Keratinocyte (primary cell): ENCODE measurements around the gene TKT. TPM values are rescaled to one million over a fixed set of nuclear protein-coding genes. Genes with fewer than 3 reads are reported as not detected.

Experiments used
- DNase-seq: peaks from one replicate; pipeline ENCODE4 v3.0.0-alpha.2; 2011; ENCODE audit warnings: low read depth, missing footprints, low spot score
- FAIRE-seq: peaks from 2 replicates; lab custom pipeline; 2011; peaks lifted over from hg19 to GRCh38; lab: Jason Lieb, UNC
- H2AFZ ChIP-seq: 2 replicates; pipeline ENCODE4 v1.6.0; 2012; ENCODE audit warnings: low read length, control low read depth, inconsistent platforms; ENCODE audit not compliant: control insufficient read depth
- H3K27ac ChIP-seq: 2 replicates; pipeline ENCODE4 v1.5.1; 2011; ENCODE audit warnings: low read length; ENCODE audit not compliant: control insufficient read depth, insufficient read depth
- H3K27me3 ChIP-seq: 3 replicates; pipeline ENCODE4 v1.6.0; 2011; ENCODE audit warnings: low read length; ENCODE audit not compliant: control insufficient read depth, insufficient read depth; ENCODE audit errors: extremely low read depth
- H3K36me3 ChIP-seq, 2 experiments: 2 replicates in 1 of 2; 3 replicates in 1 of 2; pipeline ENCODE4 v1.5.1; 2011; ENCODE audit warnings: low read length in 2 of 2, mild to moderate bottlenecking in 1 of 2; ENCODE audit not compliant: control insufficient read depth in 2 of 2, insufficient read depth in 2 of 2; ENCODE audit errors: extremely low read depth in 1 of 2
- H3K4me1 ChIP-seq: 3 replicates; pipeline ENCODE4 v1.5.1; 2011; ENCODE audit warnings: low read length; ENCODE audit not compliant: control insufficient read depth, insufficient read depth; ENCODE audit errors: extremely low read depth
- H3K4me2 ChIP-seq: 3 replicates; pipeline ENCODE4 v1.6.0; 2011; ENCODE audit warnings: low read depth, low read length; ENCODE audit not compliant: control insufficient read depth, insufficient read depth; ENCODE audit errors: extremely low read depth
- H3K4me3 ChIP-seq, 3 experiments: fragments of 200-600 bp in 1 of 3; sonication (generic) in 1 of 3; 2 replicates in 2 of 3; 3 replicates in 1 of 3; pipeline ENCODE4 v1.5.1; 2011 to 2016; ENCODE audit warnings: low read length in 3 of 3, mild to moderate bottlenecking in 3 of 3, control low read depth in 2 of 3, inconsistent platforms in 1 of 3, low read depth in 1 of 3, mixed read lengths in 1 of 3, mixed run types in 1 of 3, moderate library complexity in 1 of 3; ENCODE audit not compliant: control insufficient read depth in 2 of 3, insufficient read depth in 2 of 3; ENCODE audit errors: extremely low read depth in 1 of 3
- H3K79me2 ChIP-seq: 2 replicates; pipeline ENCODE4 v1.6.0; 2012; ENCODE audit warnings: low read length; ENCODE audit not compliant: control insufficient read depth, insufficient read depth
- H3K9ac ChIP-seq: 3 replicates; pipeline ENCODE4 v1.6.0; 2011; ENCODE audit warnings: low read length; ENCODE audit not compliant: control insufficient read depth, insufficient read depth; ENCODE audit errors: extremely low read depth
- H3K9me1 ChIP-seq: 3 replicates; pipeline ENCODE4 v1.6.0; 2011; ENCODE audit warnings: low read length; ENCODE audit not compliant: control insufficient read depth, insufficient read depth; ENCODE audit errors: extremely low read depth
- H3K9me3 ChIP-seq: 2 replicates; pipeline ENCODE4 v1.5.1; 2012; ENCODE audit warnings: low read depth, low read length; ENCODE audit not compliant: control insufficient read depth
- H4K20me1 ChIP-seq: 3 replicates; pipeline ENCODE4 v1.6.0; 2011; ENCODE audit warnings: low read length; ENCODE audit not compliant: control insufficient read depth, insufficient read depth; ENCODE audit errors: extremely low read depth
- EZH2 ChIP-seq: IDR thresholded peaks from one replicate; pipeline ENCODE4 v1.6.1; 2012; ENCODE audit warnings: inconsistent platforms, mild to moderate bottlenecking, low read length, moderate library complexity
- dilution Hi-C: fragments of 300-500 bp; cut with MboI; formaldehyde crosslinking; loops from one replicate; pipeline ENCODE4 v1.7.0; 2020; ENCODE audit warnings: low sequenced_read_pairs; ENCODE audit not compliant: extremely low pct_ligation_motif_present
- polyA plus RNA-seq, 5 experiments: library from polyadenylated mRNA; depleted of rRNA in 3 of 5; stranded (reverse) in 3 of 5; stranded (forward) in 1 of 5; unstranded in 1 of 5; fragments of >200 nt; gene quantifications; 1 replicate in 1 of 5; 2 replicates in 3 of 5; 3 replicates in 1 of 5; pipeline versions ENCODE4 v1.2.1 to v1.2.3, GENCODE V29; 2011 to 2012; ENCODE audit warnings: missing spikeins in 2 of 5, low read depth in 1 of 5, low replicate concordance in 1 of 5
- TF ChIP-seq, protein P1 (sequence below), 3 experiments: IDR thresholded peaks in 1 of 3; conservative IDR thresholded peaks in 1 of 3; optimal IDR thresholded peaks in 1 of 3; 2 replicates in 2 of 3; 3 replicates in 1 of 3; pipeline versions ENCODE3 to v1.5.1; 2011; ENCODE audit warnings: low read length in 3 of 3, mild to moderate bottlenecking in 3 of 3, moderate library complexity in 2 of 3, control low read depth in 1 of 3, inconsistent platforms in 1 of 3; ENCODE audit not compliant: insufficient read depth in 2 of 3; ENCODE audit errors: extremely low read depth in 1 of 3

The TKT gene
- polyA plus RNA-seq, 1 donor (not counting 4 experiments of a cell fraction or from before 2014, with no cell fraction given), result 266 TPM

DNA sequence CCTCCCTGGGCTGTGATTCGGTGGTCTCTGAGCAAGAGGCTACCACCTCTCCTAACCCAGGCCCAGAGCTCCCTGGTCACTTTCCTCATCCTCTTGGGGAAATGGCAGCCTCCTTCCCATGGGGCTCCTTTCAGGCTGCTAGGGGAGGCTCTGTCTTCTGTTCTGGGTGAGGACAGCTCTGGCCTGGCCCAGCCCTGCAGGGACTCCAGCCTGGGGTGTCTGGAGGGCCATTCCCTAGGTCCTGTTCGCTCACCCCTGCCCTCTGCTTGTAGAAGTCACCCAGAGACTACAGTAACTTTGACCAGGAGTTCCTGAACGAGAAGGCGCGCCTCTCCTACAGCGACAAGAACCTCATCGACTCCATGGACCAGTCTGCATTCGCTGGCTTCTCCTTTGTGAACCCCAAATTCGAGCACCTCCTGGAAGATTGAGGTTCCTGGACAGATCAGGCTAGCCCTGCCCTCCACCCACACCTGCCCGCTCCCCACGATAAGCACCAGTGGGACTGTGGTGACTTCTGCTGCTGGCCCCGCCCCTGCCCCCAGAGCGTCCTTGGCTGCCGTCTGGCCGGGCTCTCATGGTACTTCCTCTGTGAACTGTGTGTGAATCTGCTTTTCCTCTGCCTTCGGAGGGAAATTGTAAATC is 63.9 kb downstream of the TKT start:
- H3K36me3 ChIP-seq, result peaks cover 13 to 20% of the 10 kb centered on the region in 2 experiments
- peaks cover 10% of the 10 kb centered on the region for H3K4me1 ChIP-seq
- H3K79me2 ChIP-seq, result no peaks in the 10 kb centered on the region
- DNase-seq (no peak), FAIRE-seq (no peak)
- dilution Hi-C loops, result no loop called here
- no peaks in the 10 kb centered on the region for H3K9me1 ChIP-seq
- no peak overlapping the region for H3K4me3 ChIP-seq
- H3K4me2 ChIP-seq, result no peak overlapping the region
- no peak overlapping the region for H3K9ac ChIP-seq
- no peak overlapping the region for H2AFZ ChIP-seq
- H3K27me3 ChIP-seq, result no peaks in the 10 kb centered on the region
- no peak overlapping the region for H3K27ac ChIP-seq
- H4K20me1 ChIP-seq, result no peaks in the 10 kb centered on the region
- H3K9me3 ChIP-seq, result no peaks in the 10 kb centered on the region
- TF ChIP-seq EZH2, result no peak
- TF ChIP-seq, protein P1, sequence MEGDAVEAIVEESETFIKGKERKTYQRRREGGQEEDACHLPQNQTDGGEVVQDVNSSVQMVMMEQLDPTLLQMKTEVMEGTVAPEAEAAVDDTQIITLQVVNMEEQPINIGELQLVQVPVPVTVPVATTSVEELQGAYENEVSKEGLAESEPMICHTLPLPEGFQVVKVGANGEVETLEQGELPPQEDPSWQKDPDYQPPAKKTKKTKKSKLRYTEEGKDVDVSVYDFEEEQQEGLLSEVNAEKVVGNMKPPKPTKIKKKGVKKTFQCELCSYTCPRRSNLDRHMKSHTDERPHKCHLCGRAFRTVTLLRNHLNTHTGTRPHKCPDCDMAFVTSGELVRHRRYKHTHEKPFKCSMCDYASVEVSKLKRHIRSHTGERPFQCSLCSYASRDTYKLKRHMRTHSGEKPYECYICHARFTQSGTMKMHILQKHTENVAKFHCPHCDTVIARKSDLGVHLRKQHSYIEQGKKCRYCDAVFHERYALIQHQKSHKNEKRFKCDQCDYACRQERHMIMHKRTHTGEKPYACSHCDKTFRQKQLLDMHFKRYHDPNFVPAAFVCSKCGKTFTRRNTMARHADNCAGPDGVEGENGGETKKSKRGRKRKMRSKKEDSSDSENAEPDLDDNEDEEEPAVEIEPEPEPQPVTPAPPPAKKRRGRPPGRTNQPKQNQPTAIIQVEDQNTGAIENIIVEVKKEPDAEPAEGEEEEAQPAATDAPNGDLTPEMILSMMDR (optimal IDR thresholded peaks at IDR 0.05 in 1 of 3, IDR thresholded peaks at IDR 0.05 in 1 of 3, conservative IDR thresholded peaks at IDR 0.05 in 1 of 3; ENCODE audit: extremely low read depth in 1 of 3, insufficient read depth in 2 of 3, low read length in 3 of 3), result no peak

- no peak overlapping the region for H3K9ac ChIP-seq
- no peaks in the 10 kb centered on the region for H4K20me1 ChIP-seq
- TF ChIP-seq EZH2, result no peak
- TF ChIP-seq, protein P1 (optimal IDR thresholded peaks at IDR 0.05 in 1 of 3, IDR thresholded peaks at IDR 0.05 in 1 of 3, conservative IDR thresholded peaks at IDR 0.05 in 1 of 3; ENCODE audit: extremely low read depth in 1 of 3, insufficient read depth in 2 of 3, low read length in 3 of 3), result no peak
- no peak overlapping the region for H3K27ac ChIP-seq
- DNase-seq (no peak), FAIRE-seq (no peak)
- H3K27me3 ChIP-seq, result no peaks in the 10 kb centered on the region
- no peak overlapping the region for H3K4me3 ChIP-seq
- H3K9me3 ChIP-seq, result no peaks in the 10 kb centered on the region
- H3K9me1 ChIP-seq, result no peaks in the 10 kb centered on the region
- peaks cover 7% of the 10 kb centered on the region for H3K4me1 ChIP-seq
- H3K36me3 ChIP-seq, result peaks cover 19 to 28% of the 10 kb centered on the region in 2 experiments
- H2AFZ ChIP-seq, result no peak overlapping the region
- H3K79me2 ChIP-seq, result no peaks in the 10 kb centered on the region
- dilution Hi-C loops, result no loop called here
- no peak overlapping the region for H3K4me2 ChIP-seq
Observed at GRCh38 chr3:53190659-53191058, 65.2 kb downstream of the TKT start.
